ENCODE measurements around the gene ZNF462.
"Not testable (repeated sequence)": the region's sequence is repeated elsewhere in the genome, so short reads cannot be mapped to it uniquely, and the experiment has no call there.

DNA sequence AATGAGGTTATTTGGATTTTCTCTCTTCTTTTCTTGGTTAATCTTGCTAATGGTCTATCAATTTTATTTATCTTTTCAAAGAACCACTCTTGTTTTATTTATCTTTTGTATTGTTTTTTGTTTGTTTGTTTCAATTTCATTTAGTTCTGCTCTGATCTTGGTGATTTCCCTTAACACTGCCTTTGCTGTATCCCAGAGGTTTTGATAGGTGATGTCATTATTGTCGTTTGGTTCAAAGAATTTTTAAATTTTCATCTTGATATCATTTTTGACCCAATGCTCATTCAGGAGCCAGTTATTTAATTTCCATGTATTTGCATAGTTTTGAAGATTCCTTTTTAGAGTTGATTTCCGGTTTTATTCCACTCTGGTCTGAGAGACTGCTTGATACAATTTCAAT is 126.9 kb downstream of the ZNF462 start:
- TF ChIP-seq POLR2A (IDR thresholded peaks at IDR 0.05), result not testable (repeated sequence)
- TF ChIP-seq, protein P1, sequence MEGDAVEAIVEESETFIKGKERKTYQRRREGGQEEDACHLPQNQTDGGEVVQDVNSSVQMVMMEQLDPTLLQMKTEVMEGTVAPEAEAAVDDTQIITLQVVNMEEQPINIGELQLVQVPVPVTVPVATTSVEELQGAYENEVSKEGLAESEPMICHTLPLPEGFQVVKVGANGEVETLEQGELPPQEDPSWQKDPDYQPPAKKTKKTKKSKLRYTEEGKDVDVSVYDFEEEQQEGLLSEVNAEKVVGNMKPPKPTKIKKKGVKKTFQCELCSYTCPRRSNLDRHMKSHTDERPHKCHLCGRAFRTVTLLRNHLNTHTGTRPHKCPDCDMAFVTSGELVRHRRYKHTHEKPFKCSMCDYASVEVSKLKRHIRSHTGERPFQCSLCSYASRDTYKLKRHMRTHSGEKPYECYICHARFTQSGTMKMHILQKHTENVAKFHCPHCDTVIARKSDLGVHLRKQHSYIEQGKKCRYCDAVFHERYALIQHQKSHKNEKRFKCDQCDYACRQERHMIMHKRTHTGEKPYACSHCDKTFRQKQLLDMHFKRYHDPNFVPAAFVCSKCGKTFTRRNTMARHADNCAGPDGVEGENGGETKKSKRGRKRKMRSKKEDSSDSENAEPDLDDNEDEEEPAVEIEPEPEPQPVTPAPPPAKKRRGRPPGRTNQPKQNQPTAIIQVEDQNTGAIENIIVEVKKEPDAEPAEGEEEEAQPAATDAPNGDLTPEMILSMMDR (IDR thresholded peaks at IDR 0.05), result not testable (repeated sequence)
